Measurements from ENCODE around the gene TACC2. TPM values are rescaled to one million over a fixed set of nuclear protein-coding genes. Genes with fewer than 3 reads are reported as not detected.

TACC2 gene
- total RNA-seq, 1 donor from 2014 or later: 22.0 TPM

GRCh38 chr10:121974535-121975294 lies 14.2 kb upstream of the TACC2 start, which contains the start of gene NSMCE4A:
Gene NSMCE4A (minus strand): TSS chr10:121975217. CDS start chr10:121975165, 52 bp downstream.
- Histone ChIP-seq H3K27ac (ENCODE audit: low read depth, low read length) (peak within 1 kb of the TSS; percentile 78), H3K4me1 (ENCODE audit: insufficient read depth, low read length) (peaks cover 6% of the 10 kb centered on the region), H3K79me2 (ENCODE audit: insufficient read depth, low read length) (peaks cover 13% of the 10 kb centered on the region), H3K4me3 (ENCODE audit: insufficient read depth, low read depth, low read length) (peak within 1 kb of the TSS; percentile 78), H3K36me3 (ENCODE audit: insufficient read depth, low read length) (peaks cover 3% of the 10 kb centered on the region), H3K9ac (ENCODE audit: low read length) (peak within 1 kb of the TSS; percentile 92), H3K27me3 (ENCODE audit: insufficient read depth, low read length) (no peaks in the 10 kb centered on the region), H3K9me3 (ENCODE audit: insufficient read depth, low read depth, low read length) (no peaks in the 10 kb centered on the region), H4K20me1 (ENCODE audit: insufficient read depth, low read length) (peaks cover 10% of the 10 kb centered on the region), H3K4me2 (ENCODE audit: low read length) (peak within 1 kb of the TSS; percentile 87), H2AFZ (ENCODE audit: low read depth, low read length) (peak within 1 kb of the TSS; percentile 89)
- TF ChIP-seq CTCF (IDR thresholded peaks at IDR 0.05; ENCODE audit: insufficient read depth, low read depth, low read length) (no peak), EZH2 (IDR thresholded peaks at IDR 0.05; ENCODE audit: insufficient read depth, low read length) (no peak)
- H3K9me3 Mint-ChIP-seq (ENCODE audit: unreplicated experiment): peaks cover 3% of the 10 kb centered on the region
- no peaks in the 10 kb centered on the region for H3K36me3 Mint-ChIP-seq (ENCODE audit: low read depth, unreplicated experiment)
- DNase-seq (ENCODE audit: low read depth) (peak; percentile 64), FAIRE-seq (no peak)
- H3K4me3 Mint-ChIP-seq (ENCODE audit: unreplicated experiment): peak within 1 kb of the TSS; percentile 82
- no peaks in the 10 kb centered on the region for H3K27me3 Mint-ChIP-seq (ENCODE audit: low read depth, unreplicated experiment)
- no peak within 1 kb of the TSS for H3K27ac Mint-ChIP-seq (ENCODE audit: unreplicated experiment)
- no peaks in the 10 kb centered on the region for H3K4me1 Mint-ChIP-seq (ENCODE audit: low read depth, unreplicated experiment)

- Mint-ChIP-seq H3K27ac (ENCODE audit: unreplicated experiment) (no peak overlapping the region), H3K4me3 (ENCODE audit: unreplicated experiment) (peak overlapping the region; percentile 75), H3K4me1 (ENCODE audit: low read depth, unreplicated experiment) (no peaks in the 10 kb centered on the region), H3K27me3 (ENCODE audit: low read depth, unreplicated experiment) (peaks cover 2% of the 10 kb centered on the region), H3K9me3 (ENCODE audit: unreplicated experiment) (peaks cover 3% of the 10 kb centered on the region), H3K36me3 (ENCODE audit: low read depth, unreplicated experiment) (no peaks in the 10 kb centered on the region)
- TF ChIP-seq EZH2 (IDR thresholded peaks at IDR 0.05; ENCODE audit: insufficient read depth, low read length) (no peak), CTCF (IDR thresholded peaks at IDR 0.05; ENCODE audit: insufficient read depth, low read depth, low read length) (peak; percentile 35)
- peak overlapping the region; percentile 92 for H3K9ac ChIP-seq (ENCODE audit: low read length)
- H3K36me3 ChIP-seq (ENCODE audit: insufficient read depth, low read length): no peaks in the 10 kb centered on the region
- FAIRE-seq: no peak
- peaks cover 10% of the 10 kb centered on the region for H4K20me1 ChIP-seq (ENCODE audit: insufficient read depth, low read length)
- H3K27ac ChIP-seq (ENCODE audit: low read depth, low read length): no peak overlapping the region
- peak overlapping the region; percentile 89 for H2AFZ ChIP-seq (ENCODE audit: low read depth, low read length)
- H3K4me3 ChIP-seq (ENCODE audit: insufficient read depth, low read depth, low read length): peak overlapping the region; percentile 78
- no peak for DNase-seq (ENCODE audit: low read depth)
- peak overlapping the region; percentile 87 for H3K4me2 ChIP-seq (ENCODE audit: low read length)
- H3K79me2 ChIP-seq (ENCODE audit: insufficient read depth, low read length): peaks cover 13% of the 10 kb centered on the region
- peaks cover 6% of the 10 kb centered on the region for H3K4me1 ChIP-seq (ENCODE audit: insufficient read depth, low read length)
- no peaks in the 10 kb centered on the region for H3K9me3 ChIP-seq (ENCODE audit: insufficient read depth, low read depth, low read length)
- H3K27me3 ChIP-seq (ENCODE audit: insufficient read depth, low read length): no peaks in the 10 kb centered on the region
These were observed 13.5 kb upstream of the TACC2 start for GRCh38 chr10:121975295-121976086.

All from astrocyte (in vitro differentiated cells and primary cell).